Dendritic cell treated with granulocyte-macrophage colony-stimulating factor and Interleukin-4, amounts not matched to agents 40 ng/mL and 50 ng/mL, for 4 days (primary cell): ENCODE measurements around the gene CDS1.
"Not testable (repeated sequence)": the region's sequence is repeated elsewhere in the genome, so short reads cannot be mapped to it uniquely, and the experiment has no call there.

Experiments used
- H3K27ac Mint-ChIP-seq: one replicate; pipeline ENCODE4 v1.8.0; 2022; ENCODE audit warnings: mild to moderate bottlenecking, mixed read lengths
- H3K27me3 Mint-ChIP-seq: one replicate; pipeline ENCODE4 v1.8.0; 2022; ENCODE audit warnings: mild to moderate bottlenecking, mixed read lengths
- H3K36me3 Mint-ChIP-seq: one replicate; pipeline ENCODE4 v1.8.0; 2022; ENCODE audit warnings: low read depth, mixed read lengths
- H3K4me1 Mint-ChIP-seq: one replicate; pipeline ENCODE4 v1.8.0; 2022; ENCODE audit warnings: low read depth, mixed read lengths
- H3K4me3 Mint-ChIP-seq: one replicate; pipeline ENCODE4 v1.8.0; 2022; ENCODE audit warnings: mild to moderate bottlenecking, moderate library complexity, mixed read lengths
- H3K9me3 Mint-ChIP-seq: one replicate; pipeline ENCODE4 v1.8.0; 2022; ENCODE audit warnings: mixed read lengths
- intact Hi-C: fragments of 100-400 bp; cut with micrococcal nuclease; formaldehyde crosslinking; loops from one replicate; pipeline ENCODE4 v1.15.0; 2022

CDS1 gene

DNA sequence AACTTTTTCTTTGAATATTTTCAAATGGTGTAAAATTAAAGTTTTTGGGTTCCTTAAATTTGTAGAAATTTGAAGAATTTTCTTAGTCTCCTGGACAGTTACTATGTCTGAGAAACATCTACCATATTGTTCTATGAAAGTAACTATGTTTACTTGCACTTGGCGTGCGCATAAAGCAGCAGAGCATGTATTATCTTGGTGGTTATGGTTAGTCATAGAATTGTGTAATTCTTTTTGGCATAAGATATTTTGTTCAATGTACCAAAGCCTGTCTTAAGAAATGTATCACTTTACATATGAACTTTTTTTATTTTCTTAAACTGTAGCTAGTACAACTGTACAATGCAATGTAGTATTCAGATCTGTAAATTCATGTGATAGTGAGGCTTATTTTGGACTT, 49.2 kb downstream of the CDS1 start:
- Mint-ChIP-seq H3K27me3 (peaks cover 7% of the 10 kb centered on the region), H3K9me3 (no peaks in the 10 kb centered on the region), H3K27ac (no peak overlapping the region), H3K36me3 (peaks cover 18% of the 10 kb centered on the region), H3K4me1 (no peaks in the 10 kb centered on the region), H3K4me3 (no peak overlapping the region)
- intact Hi-C loops: no loop called here

- Mint-ChIP-seq H3K27me3 (peaks cover 5% of the 10 kb centered on the region), H3K4me1 (no peaks in the 10 kb centered on the region), H3K27ac (no peak overlapping the region), H3K9me3 (no peaks in the 10 kb centered on the region), H3K4me3 (no peak overlapping the region), H3K36me3 (peaks cover 28% of the 10 kb centered on the region)
- intact Hi-C loops: no loop called here
Observed at GRCh38 chr4:84634961-84635360, 52.0 kb downstream of the CDS1 start.

DNA sequence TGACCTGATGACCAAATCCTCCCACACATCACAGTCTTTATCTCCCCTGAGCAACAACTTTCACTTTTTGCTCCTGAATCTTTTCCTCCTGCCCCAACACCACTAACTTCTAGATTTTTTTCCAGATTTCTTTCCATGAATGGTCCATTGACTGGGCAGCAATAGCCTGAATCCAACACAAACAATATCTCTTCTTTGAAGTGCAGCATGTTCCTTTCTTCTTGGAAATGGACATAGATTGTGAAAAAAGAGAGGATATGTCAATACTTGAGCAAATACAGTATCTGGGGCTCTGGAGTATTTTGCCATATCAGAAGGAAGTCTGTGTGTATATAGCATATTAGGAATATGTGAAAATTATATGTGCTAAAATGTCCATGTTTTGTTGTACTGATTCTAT, 55.2 kb downstream of the CDS1 start:
- intact Hi-C loops: no loop called here
- H3K27ac Mint-ChIP-seq: no peak overlapping the region
- H3K4me1 Mint-ChIP-seq: no peaks in the 10 kb centered on the region
- peaks cover 35% of the 10 kb centered on the region for H3K36me3 Mint-ChIP-seq
- H3K27me3 Mint-ChIP-seq: peaks cover 5% of the 10 kb centered on the region
- H3K4me3 Mint-ChIP-seq: no peak overlapping the region
- no peaks in the 10 kb centered on the region for H3K9me3 Mint-ChIP-seq

- intact Hi-C loops: no loop called here
- H3K27ac Mint-ChIP-seq: no peak overlapping the region
Observed at GRCh38 chr4:84639145-84639544, 56.2 kb downstream of the CDS1 start.

DNA sequence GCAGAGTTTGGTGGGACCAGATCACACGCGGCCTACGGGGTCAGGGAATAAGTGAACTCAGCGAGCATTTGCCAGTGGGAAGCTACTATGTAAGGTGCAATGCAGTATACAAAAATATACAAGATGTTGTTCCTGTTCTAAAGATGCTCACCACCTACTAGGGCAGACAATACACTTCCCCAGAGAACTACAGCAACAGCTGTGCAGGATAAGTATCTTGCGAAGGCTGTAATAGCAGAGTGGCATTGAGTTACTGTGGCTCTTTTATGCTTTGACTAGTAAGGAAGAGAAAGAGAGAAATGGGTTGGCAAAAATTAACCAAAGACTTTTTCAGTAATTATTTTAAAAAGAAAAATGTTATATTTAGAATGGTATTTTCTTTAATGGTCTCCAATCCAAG, 61.2 kb downstream of the CDS1 start:
- H3K9me3 Mint-ChIP-seq: no peaks in the 10 kb centered on the region
- no peaks in the 10 kb centered on the region for H3K27me3 Mint-ChIP-seq
- H3K36me3 Mint-ChIP-seq: peaks cover 22% of the 10 kb centered on the region
- H3K4me1 Mint-ChIP-seq: peaks cover 12% of the 10 kb centered on the region
- intact Hi-C loops: no loop called here
- H3K4me3 Mint-ChIP-seq: no peak overlapping the region
- H3K27ac Mint-ChIP-seq: no peak overlapping the region

More at GRCh38 chr4:84639145-84639544, 56.2 kb downstream of the CDS1 start:
- Mint-ChIP-seq H3K9me3 (no peaks in the 10 kb centered on the region), H3K36me3 (peaks cover 36% of the 10 kb centered on the region), H3K27me3 (peaks cover 5% of the 10 kb centered on the region), H3K4me3 (no peak overlapping the region), H3K4me1 (no peaks in the 10 kb centered on the region)

DNA sequence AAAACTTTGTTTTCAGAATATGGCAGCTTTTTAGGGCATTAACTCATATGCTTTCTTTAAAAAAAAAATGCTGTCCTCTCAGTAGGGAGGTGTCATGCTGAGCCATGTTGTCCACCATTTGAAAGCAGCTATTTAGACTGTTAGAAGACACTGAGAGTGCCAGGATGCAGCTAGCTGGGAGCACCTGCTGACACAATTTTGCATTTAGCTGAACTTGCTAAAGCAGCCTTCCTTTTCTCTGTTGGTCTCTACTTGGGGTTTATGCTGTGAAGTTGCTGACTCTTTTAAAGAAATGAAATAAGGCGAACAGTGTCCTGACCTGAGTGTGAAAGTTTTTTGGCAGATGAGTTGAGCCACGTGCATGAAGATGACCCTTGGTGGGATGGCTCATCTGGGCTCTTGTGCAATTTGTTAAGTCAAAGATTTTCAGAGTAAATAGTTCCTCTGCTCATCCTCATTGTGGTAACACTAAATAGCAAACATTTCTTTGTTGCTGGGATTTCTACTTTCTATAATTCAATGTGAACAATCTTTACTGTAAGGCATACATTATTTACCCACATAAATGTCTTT, 64.5 kb downstream of the CDS1 start:
- intact Hi-C loops: no loop called here
- Mint-ChIP-seq H3K27me3 (no peaks in the 10 kb centered on the region), H3K36me3 (peaks cover 32% of the 10 kb centered on the region), H3K9me3 (no peaks in the 10 kb centered on the region), H3K27ac (no peak overlapping the region), H3K4me1 (peaks cover 18% of the 10 kb centered on the region), H3K4me3 (no peak overlapping the region)

DNA sequence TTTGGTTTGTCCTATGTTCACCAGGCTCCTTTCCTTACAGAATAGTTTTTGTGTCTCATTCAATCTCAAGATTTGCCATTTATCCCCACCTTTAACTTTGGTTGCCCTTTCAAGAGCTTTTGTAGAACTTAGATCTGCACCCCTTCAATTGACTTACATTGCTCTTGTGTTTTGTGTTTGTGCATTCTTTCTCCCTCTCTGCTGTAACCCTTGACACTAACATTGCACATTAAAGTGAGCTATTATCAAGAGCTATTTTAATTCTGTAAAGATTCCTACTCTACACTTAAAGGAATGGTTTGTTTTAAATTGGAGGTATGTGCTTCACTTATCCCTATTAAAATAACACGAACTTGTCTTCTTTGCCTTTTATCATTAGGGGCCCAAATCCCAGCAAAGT, 65.3 kb downstream of the CDS1 start:
- Mint-ChIP-seq H3K4me1 (peaks cover 18% of the 10 kb centered on the region), H3K9me3 (no peaks in the 10 kb centered on the region), H3K27me3 (no peaks in the 10 kb centered on the region), H3K4me3 (no peak overlapping the region), H3K36me3 (peaks cover 24% of the 10 kb centered on the region), H3K27ac (no peak overlapping the region)
- intact Hi-C loops: no loop called here

- H3K4me3 Mint-ChIP-seq: no peak overlapping the region
- no peaks in the 10 kb centered on the region for H3K9me3 Mint-ChIP-seq
- intact Hi-C loops: no loop called here
- peaks cover 24% of the 10 kb centered on the region for H3K36me3 Mint-ChIP-seq
- peaks cover 18% of the 10 kb centered on the region for H3K4me1 Mint-ChIP-seq
- H3K27ac Mint-ChIP-seq: no peak overlapping the region
- no peaks in the 10 kb centered on the region for H3K27me3 Mint-ChIP-seq
Observed at GRCh38 chr4:84648863-84649647, 66.1 kb downstream of the CDS1 start.

DNA sequence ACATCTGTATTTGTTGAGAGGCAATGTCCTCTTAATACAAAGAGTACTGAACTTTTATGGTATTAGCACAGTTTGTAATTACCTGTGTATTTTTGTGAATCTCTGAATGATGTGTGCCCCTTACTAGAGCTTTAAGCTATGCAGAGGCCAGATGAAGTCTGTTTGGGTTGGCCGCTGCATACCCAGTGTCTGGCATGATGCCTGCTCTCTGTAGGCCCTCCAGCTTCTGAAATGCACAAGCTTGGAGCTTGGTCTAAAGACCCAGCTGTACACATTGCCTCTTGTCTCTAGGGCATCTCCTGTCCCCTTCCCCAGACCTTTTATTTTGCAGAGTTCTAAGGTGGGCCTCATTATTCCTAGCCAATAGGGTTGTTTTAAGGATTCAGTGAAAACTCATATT, 68.6 kb downstream of the CDS1 start:
- Mint-ChIP-seq H3K4me1 (peaks cover 18% of the 10 kb centered on the region), H3K9me3 (peaks cover 5% of the 10 kb centered on the region), H3K36me3 (peaks cover 19% of the 10 kb centered on the region), H3K4me3 (no peak overlapping the region), H3K27ac (no peak overlapping the region), H3K27me3 (no peaks in the 10 kb centered on the region)
- intact Hi-C loops: no loop called here

GRCh38 chr4:84652478-84652877, 69.6 kb downstream of the CDS1 start:
- Mint-ChIP-seq H3K4me3 (no peak overlapping the region), H3K9me3 (peaks cover 14% of the 10 kb centered on the region), H3K4me1 (peaks cover 18% of the 10 kb centered on the region), H3K36me3 (peaks cover 23% of the 10 kb centered on the region), H3K27ac (no peak overlapping the region), H3K27me3 (no peaks in the 10 kb centered on the region)
- intact Hi-C loops: no loop called here

DNA sequence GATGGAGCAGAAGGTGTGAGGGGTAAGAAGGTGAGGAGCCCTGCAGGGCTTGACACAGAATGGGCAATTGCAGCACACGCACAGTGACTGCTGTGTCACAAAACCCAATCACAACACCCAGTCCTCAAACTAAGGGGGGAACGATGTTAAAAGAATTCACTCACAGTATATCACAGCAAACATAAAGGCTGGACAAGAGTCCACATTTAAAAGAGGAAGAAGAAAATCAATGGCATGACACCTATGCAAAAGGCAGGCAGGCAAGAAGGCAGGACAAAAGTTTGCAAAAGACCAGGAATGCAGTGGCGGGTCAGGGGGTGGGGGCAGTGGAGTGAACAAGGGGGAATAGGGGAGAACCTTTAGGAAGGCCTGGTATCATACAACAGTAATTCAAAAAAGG, 77.7 kb downstream of the CDS1 start:
- Mint-ChIP-seq H3K27ac (no peak overlapping the region), H3K4me1 (peaks cover 8% of the 10 kb centered on the region), H3K9me3 (peaks cover 25% of the 10 kb centered on the region), H3K36me3 (peaks cover 15% of the 10 kb centered on the region), H3K4me3 (no peak overlapping the region), H3K27me3 (no peaks in the 10 kb centered on the region)
- intact Hi-C loops: no loop called here

GRCh38 chr4:84661191-84661939, 78.4 kb downstream of the CDS1 start:
- Mint-ChIP-seq H3K27me3 (no peaks in the 10 kb centered on the region), H3K4me1 (peaks cover 9% of the 10 kb centered on the region), H3K27ac (no peak overlapping the region), H3K4me3 (no peak overlapping the region), H3K9me3 (peaks cover 21% of the 10 kb centered on the region), H3K36me3 (peaks cover 21% of the 10 kb centered on the region)
- intact Hi-C loops: no loop called here

DNA sequence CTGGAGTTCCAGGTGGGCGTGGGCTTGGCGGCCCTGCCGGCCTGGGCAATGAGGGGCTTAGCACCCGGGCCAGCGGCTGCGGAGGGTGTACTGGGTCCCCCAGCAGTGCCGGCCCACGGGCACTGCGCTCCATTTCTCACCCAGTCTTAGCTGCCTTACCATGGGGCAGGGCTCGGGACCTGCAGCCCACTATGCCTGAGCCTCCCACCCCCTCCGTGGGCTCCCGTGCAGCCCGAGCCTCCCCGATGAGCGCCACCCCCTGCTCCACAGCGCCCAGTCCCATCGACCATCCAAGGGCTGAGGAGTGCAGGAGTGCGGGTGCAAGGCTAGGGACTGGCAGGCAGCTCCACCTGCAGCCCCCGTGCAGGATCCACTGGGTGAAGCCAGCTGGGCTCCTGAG, 81.8 kb downstream of the CDS1 start:
- H3K36me3 Mint-ChIP-seq: peaks cover 32% of the 10 kb centered on the region
- intact Hi-C loops, H3K27me3 Mint-ChIP-seq: not testable (repeated sequence)

GRCh38 chr4:84666439-84666838, 83.5 kb downstream of the CDS1 start:
- H3K27ac Mint-ChIP-seq: no peak overlapping the region
- peaks cover 36% of the 10 kb centered on the region for H3K36me3 Mint-ChIP-seq
- H3K9me3 Mint-ChIP-seq: no peaks in the 10 kb centered on the region
- intact Hi-C loops: no loop called here
- no peak overlapping the region for H3K4me3 Mint-ChIP-seq
- H3K4me1 Mint-ChIP-seq: peaks cover 18% of the 10 kb centered on the region
- no peaks in the 10 kb centered on the region for H3K27me3 Mint-ChIP-seq

More for the DNA sequence above, 81.8 kb downstream of the CDS1 start:
- H3K9me3 Mint-ChIP-seq, H3K27ac Mint-ChIP-seq, H3K4me3 Mint-ChIP-seq: not testable (repeated sequence)
- peaks cover 26% of the 10 kb centered on the region for H3K4me1 Mint-ChIP-seq
